Endodermal cell (in vitro differentiated cells): ENCODE data around the gene ERG. TPM values are rescaled to one million over a fixed set of nuclear protein-coding genes. Genes with fewer than 3 reads are reported as not detected.

Source experiments
- DNase-seq: peaks from one replicate; pipeline ENCODE4 v3.0.0-alpha.2; 2017
- H3K27ac ChIP-seq: 2 replicates; pipeline ENCODE4 v1.5.1; 2013; ENCODE audit warnings: mild to moderate bottlenecking, low read depth, low read length, moderate library complexity
- H3K27me3 ChIP-seq: 2 replicates; pipeline ENCODE4 v1.6.1; 2013; ENCODE audit warnings: mild to moderate bottlenecking, low read length, moderate library complexity; ENCODE audit not compliant: insufficient read depth, control insufficient read depth, poor library complexity, severe bottlenecking
- H3K36me3 ChIP-seq: 2 replicates; pipeline ENCODE4 v1.7.0; 2013; ENCODE audit warnings: mild to moderate bottlenecking, low read length, moderate library complexity; ENCODE audit not compliant: control insufficient read depth, insufficient read depth
- H3K4me1 ChIP-seq: one replicate; pipeline ENCODE4 v1.7.0; 2013; ENCODE audit warnings: low read length; ENCODE audit not compliant: control insufficient read depth, insufficient read depth
- H3K4me3 ChIP-seq: 2 replicates; pipeline ENCODE4 v1.5.1; 2013; ENCODE audit warnings: mild to moderate bottlenecking, low read length, moderate library complexity
- H3K9ac ChIP-seq: 2 replicates; pipeline ENCODE4 v1.6.1; 2013; ENCODE audit warnings: mild to moderate bottlenecking, low read length, moderate library complexity; ENCODE audit not compliant: poor library complexity, severe bottlenecking; ENCODE audit errors: extremely low read depth
- H3K9me3 ChIP-seq: 2 replicates; pipeline ENCODE4 v1.6.1; 2013; ENCODE audit warnings: mild to moderate bottlenecking, low read length, moderate library complexity; ENCODE audit not compliant: control insufficient read depth
- H3K27ac Mint-ChIP-seq: 2 replicates; pipeline ENCODE4 v1.8.0; 2020; ENCODE audit warnings: mixed read lengths
- H3K27me3 Mint-ChIP-seq: 2 replicates; pipeline ENCODE4 v1.8.0; 2021; ENCODE audit warnings: mild to moderate bottlenecking, mixed read lengths; ENCODE audit not compliant: insufficient read depth
- H3K36me3 Mint-ChIP-seq: 2 replicates; pipeline ENCODE4 v1.8.0; 2020; ENCODE audit warnings: low read depth, mixed read lengths
- H3K4me1 Mint-ChIP-seq: 2 replicates; pipeline ENCODE4 v1.8.0; 2020; ENCODE audit warnings: mixed read lengths
- H3K4me3 Mint-ChIP-seq: 2 replicates; pipeline ENCODE4 v1.8.0; 2020; ENCODE audit warnings: mild to moderate bottlenecking, moderate library complexity, mixed read lengths
- H3K9me3 Mint-ChIP-seq: 2 replicates; pipeline ENCODE4 v1.8.0; 2020; ENCODE audit warnings: mild to moderate bottlenecking, mixed read lengths
- WGBS, 2 experiments: methylation state at CpG; one replicate each; pipeline versions ENCODE4 v1.1.5 to v1.1.7; 2013; ENCODE audit warnings: missing lambda C conversion rate in 2 of 2, mixed read lengths in 1 of 2; ENCODE audit not compliant: insufficient coverage in 1 of 2, insufficient read length in 1 of 2; 5-methylcytosine and 5-hydroxymethylcytosine counted together
- total RNA-seq, 2 donors: library from RNA; stranded (reverse); fragmentation: NEBNext Ultra II Directional in 1 of 2; extraction: Animal tissue kit (Norgen Biotek cat#: 25700) in 1 of 2; gene quantifications; 2 replicates in 1 of 2; 3 replicates in 1 of 2; pipeline ENCODE4 v1.2.1, GENCODE V29; 2021
- TF ChIP-seq, protein P1 (sequence below): fragments of 200-600 bp; sonication (generic); conservative IDR thresholded peaks from 2 replicates; pipeline ENCODE4 v1.5.0; 2021; ENCODE audit warnings: antibody characterized with exemption, mild to moderate bottlenecking

Gene ERG
- total RNA-seq, 2 donors from 2014 or later = not detected

DNA sequence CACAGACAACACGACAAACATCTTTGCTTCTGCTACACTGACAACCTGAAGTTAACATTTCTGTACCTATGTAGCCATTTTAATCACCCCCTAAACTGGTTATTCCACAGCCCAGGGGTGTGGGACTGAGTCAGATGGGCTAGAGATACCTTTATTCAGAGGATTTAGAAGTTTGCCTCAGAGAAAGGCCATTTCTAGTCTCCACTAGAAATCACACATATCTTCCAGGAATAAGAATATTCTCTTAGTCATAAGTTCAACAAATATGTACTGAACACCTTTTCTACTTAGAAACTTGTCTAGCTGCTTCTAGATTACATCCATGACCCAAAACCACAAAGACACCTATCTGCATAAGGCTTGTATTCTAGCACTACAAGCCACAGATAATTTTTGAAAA lies 38.8 kb downstream of the ERG start:
- H3K36me3 Mint-ChIP-seq = no peaks in the 10 kb centered on the region
- Histone ChIP-seq H3K9ac (no peak overlapping the region), H3K4me1 (no peaks in the 10 kb centered on the region), H3K36me3 (no peaks in the 10 kb centered on the region), H3K9me3 (no peaks in the 10 kb centered on the region), H3K27ac (no peak overlapping the region), H3K4me3 (no peak overlapping the region), H3K27me3 (no peaks in the 10 kb centered on the region)
- no peaks in the 10 kb centered on the region for H3K27me3 Mint-ChIP-seq
- no peak for DNase-seq
- no peaks in the 10 kb centered on the region for H3K4me1 Mint-ChIP-seq
- WGBS, 2 experiments = 97 to 100% methylated on average over 1 of the region's 1 CpG
- H3K9me3 Mint-ChIP-seq = no peaks in the 10 kb centered on the region
- no peak overlapping the region for H3K4me3 Mint-ChIP-seq
- TF ChIP-seq, protein P1, sequence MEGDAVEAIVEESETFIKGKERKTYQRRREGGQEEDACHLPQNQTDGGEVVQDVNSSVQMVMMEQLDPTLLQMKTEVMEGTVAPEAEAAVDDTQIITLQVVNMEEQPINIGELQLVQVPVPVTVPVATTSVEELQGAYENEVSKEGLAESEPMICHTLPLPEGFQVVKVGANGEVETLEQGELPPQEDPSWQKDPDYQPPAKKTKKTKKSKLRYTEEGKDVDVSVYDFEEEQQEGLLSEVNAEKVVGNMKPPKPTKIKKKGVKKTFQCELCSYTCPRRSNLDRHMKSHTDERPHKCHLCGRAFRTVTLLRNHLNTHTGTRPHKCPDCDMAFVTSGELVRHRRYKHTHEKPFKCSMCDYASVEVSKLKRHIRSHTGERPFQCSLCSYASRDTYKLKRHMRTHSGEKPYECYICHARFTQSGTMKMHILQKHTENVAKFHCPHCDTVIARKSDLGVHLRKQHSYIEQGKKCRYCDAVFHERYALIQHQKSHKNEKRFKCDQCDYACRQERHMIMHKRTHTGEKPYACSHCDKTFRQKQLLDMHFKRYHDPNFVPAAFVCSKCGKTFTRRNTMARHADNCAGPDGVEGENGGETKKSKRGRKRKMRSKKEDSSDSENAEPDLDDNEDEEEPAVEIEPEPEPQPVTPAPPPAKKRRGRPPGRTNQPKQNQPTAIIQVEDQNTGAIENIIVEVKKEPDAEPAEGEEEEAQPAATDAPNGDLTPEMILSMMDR = no peak
- no peak overlapping the region for H3K27ac Mint-ChIP-seq

DNA sequence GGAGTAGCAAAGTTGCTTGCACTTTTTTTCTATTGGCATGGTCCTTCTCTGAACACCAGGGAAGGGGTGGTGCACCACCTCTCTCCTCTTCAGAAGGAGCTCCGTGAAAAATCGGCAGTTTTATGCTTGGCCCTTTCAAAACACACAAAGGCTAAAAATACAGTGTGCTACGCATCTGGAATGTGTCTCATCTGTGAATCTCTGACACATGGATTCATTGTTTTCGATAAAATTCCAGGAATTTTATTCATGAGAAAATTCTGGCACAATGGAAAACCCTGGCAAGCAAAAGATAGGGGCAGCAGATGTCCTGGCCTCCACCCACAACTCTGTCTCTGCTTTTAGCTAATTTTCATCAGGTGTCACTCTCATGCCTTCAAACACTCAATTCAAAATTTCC lies 42.9 kb downstream of the ERG start:
- Mint-ChIP-seq H3K27me3 (no peaks in the 10 kb centered on the region), H3K36me3 (no peaks in the 10 kb centered on the region), H3K4me3 (no peak overlapping the region), H3K9me3 (no peaks in the 10 kb centered on the region), H3K4me1 (no peaks in the 10 kb centered on the region), H3K27ac (no peak overlapping the region)
- H3K36me3 ChIP-seq = no peaks in the 10 kb centered on the region
- no peak overlapping the region for H3K27ac ChIP-seq
- H3K27me3 ChIP-seq = no peaks in the 10 kb centered on the region
- 91 to 96% methylated on average over 4 of the region's 4 CpGs for WGBS, 2 experiments
- no peaks in the 10 kb centered on the region for H3K9me3 ChIP-seq
- no peak overlapping the region for H3K9ac ChIP-seq
- H3K4me1 ChIP-seq = no peaks in the 10 kb centered on the region
- TF ChIP-seq, protein P1 = no peak
- H3K4me3 ChIP-seq = no peak overlapping the region
- no peak for DNase-seq

DNA sequence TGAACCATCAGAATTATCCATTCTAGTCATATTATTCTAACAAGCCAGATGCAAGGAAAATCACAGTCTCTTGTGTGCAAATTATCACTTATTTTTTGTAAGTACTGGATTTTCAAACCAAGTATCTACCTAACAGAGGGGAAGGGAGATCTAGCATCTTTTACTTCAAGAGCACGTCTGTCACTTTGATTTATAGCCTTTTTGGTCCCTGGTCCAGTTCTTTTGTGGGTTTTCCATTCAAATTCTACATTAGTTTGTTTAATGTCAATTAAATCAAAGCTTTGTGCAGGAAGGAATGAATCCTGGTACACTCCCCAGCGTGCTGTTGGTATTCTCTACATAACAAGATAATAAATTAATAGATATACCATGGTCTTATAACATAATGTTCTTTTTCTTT lies 43.6 kb downstream of the ERG start:
- Mint-ChIP-seq H3K27me3 (no peaks in the 10 kb centered on the region), H3K4me1 (no peaks in the 10 kb centered on the region), H3K36me3 (no peaks in the 10 kb centered on the region), H3K9me3 (no peaks in the 10 kb centered on the region), H3K27ac (no peak overlapping the region), H3K4me3 (no peak overlapping the region)
- H3K27ac ChIP-seq = no peak overlapping the region
- no peak overlapping the region for H3K4me3 ChIP-seq
- no peak overlapping the region for H3K9ac ChIP-seq
- no peaks in the 10 kb centered on the region for H3K36me3 ChIP-seq
- no peaks in the 10 kb centered on the region for H3K9me3 ChIP-seq
- WGBS, 2 experiments = 100% methylated on average over 1 of the region's 2 CpGs; no CpG with 5 or more reads in 1 of the 2 experiments
- H3K4me1 ChIP-seq = no peaks in the 10 kb centered on the region
- no peak for DNase-seq
- TF ChIP-seq, protein P1 = no peak
- H3K27me3 ChIP-seq = no peaks in the 10 kb centered on the region
